Measurements from ENCODE around the gene ADCK1. TPM values are rescaled to one million over a fixed set of nuclear protein-coding genes. Genes with fewer than 3 reads are reported as not detected.

Gene ADCK1, protein sequence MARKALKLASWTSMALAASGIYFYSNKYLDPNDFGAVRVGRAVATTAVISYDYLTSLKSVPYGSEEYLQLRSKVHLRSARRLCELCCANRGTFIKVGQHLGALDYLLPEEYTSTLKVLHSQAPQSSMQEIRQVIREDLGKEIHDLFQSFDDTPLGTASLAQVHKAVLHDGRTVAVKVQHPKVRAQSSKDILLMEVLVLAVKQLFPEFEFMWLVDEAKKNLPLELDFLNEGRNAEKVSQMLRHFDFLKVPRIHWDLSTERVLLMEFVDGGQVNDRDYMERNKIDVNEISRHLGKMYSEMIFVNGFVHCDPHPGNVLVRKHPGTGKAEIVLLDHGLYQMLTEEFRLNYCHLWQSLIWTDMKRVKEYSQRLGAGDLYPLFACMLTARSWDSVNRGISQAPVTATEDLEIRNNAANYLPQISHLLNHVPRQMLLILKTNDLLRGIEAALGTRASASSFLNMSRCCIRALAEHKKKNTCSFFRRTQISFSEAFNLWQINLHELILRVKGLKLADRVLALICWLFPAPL
- total RNA-seq, result 10.4 TPM

DNA sequence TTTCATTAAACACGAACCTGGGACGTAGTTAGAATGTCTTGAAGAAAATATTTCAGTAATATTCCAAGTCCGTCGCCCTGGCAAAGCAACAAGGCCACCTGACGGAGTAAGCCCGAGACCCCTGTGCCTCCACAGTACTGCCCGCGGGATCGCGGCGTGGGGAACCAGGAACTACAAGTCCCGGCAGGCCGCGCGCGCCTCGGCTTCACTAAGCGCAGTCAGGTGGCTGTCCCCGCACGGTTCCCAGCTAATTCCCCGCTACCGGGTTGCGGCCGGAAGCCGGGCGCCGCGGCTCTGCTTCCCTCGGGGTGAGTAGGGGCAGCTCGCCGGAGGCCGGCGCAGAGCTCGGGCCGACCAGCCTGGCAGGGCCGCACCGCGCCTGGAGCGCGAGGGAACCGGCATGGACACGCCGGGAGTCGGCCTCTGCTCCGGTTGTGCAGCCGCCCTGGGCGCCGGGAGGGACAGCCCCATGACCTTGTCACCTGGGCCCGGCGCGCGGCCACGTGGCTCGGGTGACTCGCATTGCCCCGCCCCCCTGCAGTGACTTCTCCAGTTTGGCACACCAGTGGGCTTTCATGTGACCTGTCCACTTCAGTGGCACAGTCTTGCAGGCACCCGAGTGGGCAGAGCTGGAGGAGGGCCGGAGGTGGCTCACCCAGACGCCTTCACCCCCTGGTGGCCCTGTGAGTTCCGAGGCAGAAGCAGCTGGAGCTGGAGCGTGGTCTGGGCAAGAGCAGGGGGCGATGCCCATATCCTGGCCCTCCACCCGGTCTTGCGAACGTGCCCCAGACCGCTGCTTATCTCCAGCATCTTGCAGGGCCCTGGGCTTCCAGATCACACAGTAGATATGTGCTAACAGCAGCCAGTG lies at the start of gene ADCK1:
ADCK1 (plus strand) TSS at position 247 of the 868 bp plus-strand sequence. CDS start 18,870 bp downstream, outside the sequence.

DNA sequence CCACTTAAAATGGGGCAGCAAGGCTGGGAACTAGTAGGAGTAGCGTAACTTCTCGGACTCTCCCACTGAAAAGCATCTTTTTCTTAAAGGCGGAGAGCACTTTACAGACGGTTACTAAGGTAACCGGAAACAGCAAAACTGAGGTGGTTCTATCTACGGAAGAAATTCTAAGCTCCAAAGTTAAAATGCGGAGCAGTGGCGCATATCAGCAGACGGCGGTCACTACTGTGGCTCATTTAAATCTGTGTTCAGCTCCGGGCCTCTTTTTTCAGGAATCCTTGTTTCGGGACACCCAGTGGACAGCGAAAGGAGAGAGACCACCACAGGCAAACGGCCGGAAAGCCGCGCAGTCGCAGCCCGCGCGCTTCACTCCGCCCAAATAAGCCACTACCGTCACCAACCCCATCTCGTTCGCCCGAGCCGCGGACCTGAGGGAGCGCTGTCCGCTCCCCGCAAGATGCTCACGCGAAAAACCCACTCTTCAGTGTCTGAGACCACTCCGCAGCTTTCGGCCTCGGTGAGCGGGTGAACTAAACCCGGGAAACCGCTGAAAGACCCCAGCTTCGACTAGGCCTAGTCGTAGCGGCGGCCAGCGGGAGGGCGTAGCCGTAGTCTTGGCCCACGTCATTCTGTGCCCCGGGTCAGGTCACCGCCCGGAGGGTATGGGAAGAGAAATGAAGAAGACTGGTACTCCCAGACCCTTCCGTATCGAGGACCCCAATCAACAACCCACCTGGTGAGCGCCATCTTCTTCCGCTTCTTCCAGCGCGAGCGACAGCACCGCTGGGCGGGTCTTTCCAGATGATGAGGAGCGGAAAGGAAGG lies 39.3 kb upstream of the ADCK1 start, which contains the start of gene SNW1:
SNW1 (minus strand) TSS at position 776 of the 824 bp plus-strand sequence; CDS start at position 747, 29 bp downstream.

Small RNA genes lying within 50 kb of the gene (small RNA-seq; reads per million reads assigned to genes)
- gene RF00019 (ENCODE audit: low replicate concordance), result not detected

Other genes with a start within 250 kb of the ADCK1 start
- gene SPTLC2, start 183.5 kb upstream of the ADCK1 start, total RNA-seq, result 53.4 TPM
- gene ALKBH1, start 92.1 kb upstream of the ADCK1 start, total RNA-seq, result 9.1 TPM
- 79.6 TPM for gene SLIRP, start 92.0 kb upstream of the ADCK1 start, total RNA-seq
- 35.0 TPM for gene SNW1, start 39.0 kb upstream of the ADCK1 start, total RNA-seq

Data from metanephros (tissue), 2 donors.